Measurements from ENCODE around the gene COX6A2.
A peak's percentile ranks its signal among the peaks of the same experiment; 100 is the strongest.

The COX6A2 gene

GRCh38 chr16:31461201-31461920 is 33.2 kb upstream of the COX6A2 start:
- H3K4me3 ChIP-seq (ENCODE audit: low read length), result no peak overlapping the region
- DNase-seq (ENCODE audit: low read depth), result no peak
- no peak for TF ChIP-seq CTCF (IDR thresholded peaks at IDR 0.05; ENCODE audit: insufficient read depth, low read depth, low read length, missing control alignments)

- TF ChIP-seq CTCF (IDR thresholded peaks at IDR 0.05; ENCODE audit: insufficient read depth, low read depth, low read length, missing control alignments), result peak; percentile 72
- peak; percentile 70 for DNase-seq (ENCODE audit: low read depth)
- peak overlapping the region; percentile 43 for H3K4me3 ChIP-seq (ENCODE audit: low read length)
These were observed 32.4 kb upstream of the COX6A2 start for GRCh38 chr16:31460582-31461002.

- TF ChIP-seq CTCF (IDR thresholded peaks at IDR 0.05; ENCODE audit: insufficient read depth, low read depth, low read length, missing control alignments), result no peak
- DNase-seq (ENCODE audit: low read depth), result peak; percentile 99
These were observed 31.8 kb upstream of the COX6A2 start for GRCh38 chr16:31459687-31460581.

DNA sequence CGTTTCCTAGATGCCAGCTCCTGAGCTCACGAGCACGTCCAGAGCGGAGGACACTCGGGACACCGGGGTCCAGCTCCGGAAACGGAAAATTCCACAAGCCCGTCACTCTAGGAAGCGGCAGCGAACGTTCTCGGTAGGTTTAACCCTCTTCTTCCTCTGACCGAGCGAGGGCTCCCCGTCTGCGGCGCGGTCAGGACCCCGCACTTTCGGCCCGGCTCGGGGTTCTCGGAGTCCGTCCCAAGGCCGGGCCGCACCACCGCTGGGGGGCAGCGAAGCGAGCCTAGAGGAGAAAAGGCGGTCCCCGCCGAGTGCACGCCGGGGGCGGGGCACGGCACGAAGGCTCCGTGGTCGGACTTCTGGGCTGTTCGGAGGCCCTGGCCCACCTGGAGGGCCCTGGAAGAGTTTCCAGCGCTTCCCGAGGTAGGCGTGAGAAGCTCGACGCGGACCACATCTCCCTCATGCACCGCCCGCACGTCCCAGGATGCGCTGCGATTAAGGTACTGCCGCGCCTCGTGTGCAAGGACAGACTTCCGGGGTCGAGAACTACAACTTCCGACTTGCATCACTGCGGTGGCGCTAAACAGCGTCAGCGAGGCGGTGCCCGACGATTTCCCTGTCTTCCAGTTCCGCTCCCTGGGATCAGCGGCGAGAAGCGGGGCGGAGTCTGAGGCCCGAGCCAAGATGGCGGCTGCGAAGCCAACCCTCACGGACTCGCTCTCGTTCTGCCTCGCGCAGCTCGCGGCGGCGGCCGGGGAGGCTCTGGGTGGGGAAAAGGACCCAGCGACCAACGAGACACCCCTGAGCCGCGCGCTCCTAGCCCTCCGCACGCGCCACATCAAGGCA is 30.9 kb upstream of the COX6A2 start, which contains the start of gene ARMC5:
Gene ARMC5 (plus strand): TSS at position 658 of the 843 bp plus-strand sequence. CDS start 24 bp downstream, at position 682.
- peak; percentile 34 for TF ChIP-seq CTCF (IDR thresholded peaks at IDR 0.05; ENCODE audit: insufficient read depth, low read depth, low read length, missing control alignments)
- peak within 1 kb of the TSS; percentile 93 for H3K4me3 ChIP-seq (ENCODE audit: low read length)
- DNase-seq (ENCODE audit: low read depth), result peak; percentile 99

More at GRCh38 chr16:31459687-31460581, 31.8 kb upstream of the COX6A2 start:
- H3K4me3 ChIP-seq (ENCODE audit: low read length), result peak overlapping the region; percentile 93

DNA sequence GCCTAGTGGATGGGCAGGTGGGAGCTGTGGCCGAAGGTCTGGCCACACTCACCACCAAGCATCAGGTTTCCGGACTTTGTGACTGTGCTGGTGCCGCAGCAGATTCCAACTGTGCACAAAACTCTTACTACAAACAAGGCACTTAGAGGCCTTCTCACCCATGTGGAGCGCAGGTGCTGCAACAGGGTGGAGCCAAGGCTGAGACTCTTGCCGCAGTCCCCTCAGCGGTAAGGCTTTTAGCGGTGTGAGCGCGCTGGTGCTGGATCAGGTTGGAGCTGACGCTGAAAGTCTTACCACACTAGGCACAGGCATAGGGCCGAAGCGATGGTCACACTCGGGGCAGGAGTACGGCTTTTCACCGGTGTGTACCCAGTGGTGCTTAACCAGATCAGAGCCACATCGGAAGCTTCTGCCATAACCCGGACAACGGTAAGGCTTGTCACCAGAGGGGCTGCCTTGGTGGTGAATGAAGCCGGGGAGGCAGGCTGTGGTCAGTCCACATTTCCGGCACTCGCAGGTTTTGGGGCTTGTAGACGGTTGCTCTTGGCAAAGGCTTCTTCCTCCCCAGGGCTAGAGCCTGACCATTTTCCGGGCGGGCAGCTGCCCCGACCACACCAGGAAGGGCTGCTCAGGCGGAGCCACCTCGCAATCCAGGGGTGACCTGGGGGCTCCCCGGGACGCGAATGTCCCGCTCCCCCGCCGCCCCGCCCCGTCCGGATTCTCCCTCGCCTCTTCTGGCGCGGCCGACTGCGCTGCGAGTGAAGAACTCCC is 30.1 kb upstream of the COX6A2 start:
- TF ChIP-seq CTCF (IDR thresholded peaks at IDR 0.05; ENCODE audit: insufficient read depth, low read depth, low read length, missing control alignments), result no peak
- peak; percentile 65 for DNase-seq (ENCODE audit: low read depth)
- peak overlapping the region; percentile 93 for H3K4me3 ChIP-seq (ENCODE audit: low read length)

DNA sequence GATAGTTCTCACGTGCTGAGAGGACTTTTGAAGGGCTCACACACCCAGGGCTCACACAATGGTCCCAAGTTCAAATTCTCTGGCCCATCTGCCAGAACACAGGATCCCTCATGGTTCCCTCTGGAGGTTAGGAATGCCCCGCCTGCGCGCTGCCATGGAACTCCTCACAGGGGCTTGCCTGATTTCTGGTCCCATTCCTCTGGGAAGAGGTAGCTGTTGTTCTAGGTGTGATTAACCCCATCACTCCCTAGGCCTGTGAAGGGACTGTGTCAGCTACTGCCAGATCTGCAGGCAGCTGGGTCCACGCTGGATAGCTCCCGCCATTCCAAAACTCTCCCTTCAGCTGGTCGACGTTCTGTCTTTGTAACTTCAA is 28.8 kb upstream of the COX6A2 start:
- DNase-seq (ENCODE audit: low read depth), result no peak
- no peak for TF ChIP-seq CTCF (IDR thresholded peaks at IDR 0.05; ENCODE audit: insufficient read depth, low read depth, low read length, missing control alignments)
- peak overlapping the region; percentile 93 for H3K4me3 ChIP-seq (ENCODE audit: low read length)

Measured in epithelial cell of esophagus (primary cell).